ENCODE results near the gene PI4K2A. TPM values are rescaled to one million over a fixed set of nuclear protein-coding genes. Genes with fewer than 3 reads are reported as not detected.

Gene PI4K2A
- total and polyA plus RNA-seq, 2 experiments from 2014 or later: 16.6 to 28.7 TPM

GRCh38 chr10:97718659-97719142 is 78.2 kb downstream of the PI4K2A start:
- Histone ChIP-seq H3K36me3 (ENCODE audit: low read depth) (peaks cover 14% of the 10 kb centered on the region), H3K27ac (no peak overlapping the region), H3F3A (ENCODE audit: insufficient read depth) (peaks cover 19% of the 10 kb centered on the region), H4K20me1 (ENCODE audit: insufficient read depth) (no peaks in the 10 kb centered on the region), H3K9me2 (ENCODE audit: insufficient read depth) (no peaks in the 10 kb centered on the region), H3K27me3 (replicated peaks; ENCODE audit: insufficient read depth) (no peaks in the 10 kb centered on the region), H2AFZ (no peak overlapping the region), H3K9ac (peak overlapping the region; percentile 28; the same call in 1 of the 2 replicates), H3K4me1 (ENCODE audit: insufficient read depth) (peaks cover 33% of the 10 kb centered on the region), H3K79me2 (ENCODE audit: insufficient read depth) (peaks cover 42% of the 10 kb centered on the region), H3K4me3 (no peak overlapping the region), H3K9me3 (ENCODE audit: low read depth) (no peaks in the 10 kb centered on the region), H3K4me2 (ENCODE audit: unreplicated experiment) (peak overlapping the region; percentile 5)
- peak; percentile 49 for DNase-seq
- TF ChIP-seq EZH2phosphoT487 (IDR thresholded peaks at IDR 0.05; ENCODE audit: insufficient read depth, low read depth): no peak
- no peak for TF ChIP-seq EZH2 (IDR thresholded peaks at IDR 0.05; ENCODE audit: insufficient read depth, poor library complexity, severe bottlenecking)
- 37 to 42% methylated on average over 8 of the region's 8 CpGs for WGBS, 2 experiments (ENCODE audit: low coverage in 1 of 2, low lambda C conversion rate in 2 of 2, missing lambda C conversion rate in 2 of 2)
- in situ Hi-C loops (cut with MboI): no loop called here

- TF ChIP-seq EZH2phosphoT487 (IDR thresholded peaks at IDR 0.05; ENCODE audit: insufficient read depth, low read depth) (no peak), EZH2 (IDR thresholded peaks at IDR 0.05; ENCODE audit: insufficient read depth, poor library complexity, severe bottlenecking) (no peak)
- no peaks in the 10 kb centered on the region for H3K27me3 ChIP-seq (replicated peaks; ENCODE audit: insufficient read depth)
- H3K36me3 ChIP-seq (ENCODE audit: low read depth): peaks cover 14% of the 10 kb centered on the region
- H3K9ac ChIP-seq: no peak overlapping the region
- H3K9me2 ChIP-seq (ENCODE audit: insufficient read depth): no peaks in the 10 kb centered on the region
- WGBS, 2 experiments (ENCODE audit: low coverage in 1 of 2, low lambda C conversion rate in 2 of 2, missing lambda C conversion rate in 2 of 2): 83 to 84% methylated on average over 2 of the region's 2 CpGs
- H3K4me3 ChIP-seq: no peak overlapping the region
- H4K20me1 ChIP-seq (ENCODE audit: insufficient read depth): no peaks in the 10 kb centered on the region
- H3F3A ChIP-seq (ENCODE audit: insufficient read depth): peaks cover 26% of the 10 kb centered on the region
- H3K9me3 ChIP-seq (ENCODE audit: low read depth): no peaks in the 10 kb centered on the region
- no peak overlapping the region for H3K27ac ChIP-seq
- H3K4me1 ChIP-seq (ENCODE audit: insufficient read depth): peaks cover 42% of the 10 kb centered on the region
- H3K4me2 ChIP-seq (ENCODE audit: unreplicated experiment): no peak overlapping the region
- in situ Hi-C loops (cut with MboI): no loop called here
- no peak overlapping the region for H2AFZ ChIP-seq
- H3K79me2 ChIP-seq (ENCODE audit: insufficient read depth): peaks cover 42% of the 10 kb centered on the region
- no peak for DNase-seq
These were observed 79.1 kb downstream of the PI4K2A start for GRCh38 chr10:97719602-97720001.

- 73 to 75% methylated on average over 12 of the region's 12 CpGs for WGBS, 2 experiments (ENCODE audit: low coverage in 1 of 2, low lambda C conversion rate in 2 of 2, missing lambda C conversion rate in 2 of 2)
- Histone ChIP-seq H3K4me3 (no peak overlapping the region), H3K4me1 (ENCODE audit: insufficient read depth) (peaks cover 31% of the 10 kb centered on the region), H3K27ac (no peak overlapping the region), H3K9me2 (ENCODE audit: insufficient read depth) (no peaks in the 10 kb centered on the region), H3K27me3 (replicated peaks; ENCODE audit: insufficient read depth) (no peaks in the 10 kb centered on the region), H2AFZ (no peak overlapping the region), H3K9me3 (ENCODE audit: low read depth) (no peaks in the 10 kb centered on the region), H3K9ac (no peak overlapping the region), H4K20me1 (ENCODE audit: insufficient read depth) (no peaks in the 10 kb centered on the region), H3F3A (ENCODE audit: insufficient read depth) (peaks cover 37% of the 10 kb centered on the region), H3K36me3 (ENCODE audit: low read depth) (peaks cover 12% of the 10 kb centered on the region), H3K79me2 (ENCODE audit: insufficient read depth) (peaks cover 18% of the 10 kb centered on the region), H3K4me2 (ENCODE audit: unreplicated experiment) (no peak overlapping the region)
- no peak for DNase-seq
- in situ Hi-C loops (cut with MboI): no loop called here
- TF ChIP-seq EZH2 (IDR thresholded peaks at IDR 0.05; ENCODE audit: insufficient read depth, poor library complexity, severe bottlenecking) (no peak), EZH2phosphoT487 (IDR thresholded peaks at IDR 0.05; ENCODE audit: insufficient read depth, low read depth) (no peak)
These were observed 81.7 kb downstream of the PI4K2A start for GRCh38 chr10:97721871-97722780.

GRCh38 chr10:97723001-97723400 is 82.5 kb downstream of the PI4K2A start:
- Histone ChIP-seq H3K4me1 (ENCODE audit: insufficient read depth) (peaks cover 32% of the 10 kb centered on the region), H3K27ac (no peak overlapping the region), H3K36me3 (ENCODE audit: low read depth) (peaks cover 6% of the 10 kb centered on the region; the same call in 1 of the 2 replicates), H3K9me3 (ENCODE audit: low read depth) (no peaks in the 10 kb centered on the region), H3K27me3 (replicated peaks; ENCODE audit: insufficient read depth) (no peaks in the 10 kb centered on the region), H4K20me1 (ENCODE audit: insufficient read depth) (no peaks in the 10 kb centered on the region), H3F3A (ENCODE audit: insufficient read depth) (peaks cover 45% of the 10 kb centered on the region), H3K9me2 (ENCODE audit: insufficient read depth) (no peaks in the 10 kb centered on the region), H2AFZ (no peak overlapping the region), H3K4me2 (ENCODE audit: unreplicated experiment) (no peak overlapping the region), H3K9ac (no peak overlapping the region), H3K4me3 (no peak overlapping the region), H3K79me2 (ENCODE audit: insufficient read depth) (peaks cover 9% of the 10 kb centered on the region; the same call in 1 of the 2 replicates)
- in situ Hi-C loops (cut with MboI): no loop called here
- 98 to 100% methylated on average over 3 of the region's 3 CpGs for WGBS, 2 experiments (ENCODE audit: low coverage in 1 of 2, low lambda C conversion rate in 2 of 2, missing lambda C conversion rate in 2 of 2)
- DNase-seq: peak; percentile 21
- TF ChIP-seq EZH2 (IDR thresholded peaks at IDR 0.05; ENCODE audit: insufficient read depth, poor library complexity, severe bottlenecking) (no peak), EZH2phosphoT487 (IDR thresholded peaks at IDR 0.05; ENCODE audit: insufficient read depth, low read depth) (no peak)
